HK-2 (cell line): ENCODE measurements around the gene OR7G3.

ENCODE experiments used
- DNase-seq: peaks from one replicate; pipeline ENCODE4 v3.0.0-alpha.2; 2018; ENCODE audit not compliant: unreplicated experiment

OR7G3 gene

DNA sequence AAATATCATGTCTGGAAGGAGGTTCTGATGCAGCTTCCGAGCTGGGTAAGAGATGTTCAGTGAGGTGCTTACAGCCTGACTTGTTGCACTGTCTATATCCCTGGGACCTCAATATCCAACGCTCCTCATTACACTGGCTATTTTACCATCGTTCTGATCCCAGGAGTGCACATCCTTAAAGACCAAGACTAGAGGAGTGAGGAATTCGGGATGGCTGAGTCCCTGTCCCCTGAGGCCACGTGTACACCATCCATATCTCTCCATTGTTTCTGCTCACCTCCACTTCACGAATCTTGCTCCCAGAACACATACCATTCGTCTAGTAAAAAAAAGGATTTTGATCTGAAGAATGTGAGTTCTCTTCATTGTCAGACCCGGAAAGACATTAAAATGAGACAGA lies 19.4 kb downstream of the OR7G3 start, which contains the start of gene OR7G2:
Gene OR7G2 (minus strand): TSS at position 101 of the 400 bp plus-strand sequence. CDS start 4,232 bp downstream, outside the sequence.
- no peak for DNase-seq

DNA sequence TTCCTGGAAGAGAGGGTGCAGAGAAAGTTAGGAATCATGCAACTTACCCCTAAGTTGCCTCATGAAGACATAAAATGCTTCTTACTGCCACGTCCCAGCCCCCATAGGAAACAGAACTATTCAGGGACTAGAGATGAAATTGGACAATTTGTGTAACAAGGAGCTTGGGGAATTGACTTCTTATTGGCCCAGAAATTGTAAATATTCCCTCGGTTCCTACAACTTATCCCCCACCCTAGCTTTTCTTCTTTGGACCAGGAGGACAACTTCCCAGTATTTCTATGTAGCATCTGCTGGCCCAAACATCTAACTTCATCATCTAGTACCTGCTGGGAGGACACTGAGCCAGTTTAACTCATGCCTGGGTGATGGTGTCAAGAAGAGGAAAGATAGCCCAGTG lies 40.0 kb downstream of the OR7G3 start, which contains the start of gene OR1M1:
Gene OR1M1 (plus strand): TSS at position 301 of the 400 bp plus-strand sequence. CDS start 6,184 bp downstream, outside the sequence.
- no peak for DNase-seq

DNA sequence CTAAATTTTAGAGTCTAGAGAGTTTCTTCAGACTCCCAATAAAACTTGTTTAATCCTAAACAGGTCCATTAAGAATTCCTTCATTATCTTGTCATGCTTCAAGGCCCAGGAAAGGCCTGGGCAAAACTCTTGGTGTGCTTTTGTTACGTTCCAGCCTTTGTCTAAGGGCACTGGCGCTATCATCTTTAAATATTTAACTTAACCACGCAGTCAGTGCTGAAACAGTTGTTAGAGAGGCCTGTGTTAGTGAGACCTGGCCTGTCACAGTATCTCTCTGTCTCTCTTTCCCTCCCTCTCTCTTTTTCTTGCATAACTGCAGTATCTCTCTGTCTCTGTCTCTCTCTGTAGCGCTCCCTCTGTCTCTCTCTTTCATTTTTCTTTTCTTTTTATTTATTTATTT lies 48.1 kb downstream of the OR7G3 start:
- DNase-seq: no peak

DNA sequence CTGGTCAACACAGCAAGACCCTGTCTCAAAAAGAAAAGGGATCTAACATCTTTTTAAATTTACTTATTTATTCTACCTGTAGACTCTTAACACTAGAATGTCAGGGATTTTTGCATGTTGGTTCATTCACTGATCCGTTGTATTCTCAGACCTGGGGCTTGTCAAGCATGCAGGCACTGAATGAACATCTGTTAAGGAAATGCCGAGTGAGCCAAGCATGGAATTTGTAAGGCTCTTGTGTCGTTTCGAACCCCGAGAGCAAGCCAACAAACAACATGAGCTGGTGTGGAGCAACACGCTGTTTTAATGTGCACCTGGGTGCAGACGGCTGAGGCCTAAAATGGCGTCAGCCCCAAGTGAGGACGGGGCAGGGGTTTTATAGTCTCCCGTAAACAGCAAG lies 49.8 kb downstream of the OR7G3 start:
- DNase-seq: no peak
